ENCODE results near the gene EXOC6B. TPM values are rescaled to one million over a fixed set of nuclear protein-coding genes. Genes with fewer than 3 reads are reported as not detected.

The EXOC6B gene
- polyA plus RNA-seq (2013, experiment 1 of 4), result 27.0 TPM
- polyA plus RNA-seq (2013, experiment 2 of 4), result 31.6 TPM
- 17.2 TPM for polyA plus RNA-seq (2013, experiment 3 of 4)
- 21.2 TPM for polyA plus RNA-seq (2013, experiment 4 of 4)

DNA sequence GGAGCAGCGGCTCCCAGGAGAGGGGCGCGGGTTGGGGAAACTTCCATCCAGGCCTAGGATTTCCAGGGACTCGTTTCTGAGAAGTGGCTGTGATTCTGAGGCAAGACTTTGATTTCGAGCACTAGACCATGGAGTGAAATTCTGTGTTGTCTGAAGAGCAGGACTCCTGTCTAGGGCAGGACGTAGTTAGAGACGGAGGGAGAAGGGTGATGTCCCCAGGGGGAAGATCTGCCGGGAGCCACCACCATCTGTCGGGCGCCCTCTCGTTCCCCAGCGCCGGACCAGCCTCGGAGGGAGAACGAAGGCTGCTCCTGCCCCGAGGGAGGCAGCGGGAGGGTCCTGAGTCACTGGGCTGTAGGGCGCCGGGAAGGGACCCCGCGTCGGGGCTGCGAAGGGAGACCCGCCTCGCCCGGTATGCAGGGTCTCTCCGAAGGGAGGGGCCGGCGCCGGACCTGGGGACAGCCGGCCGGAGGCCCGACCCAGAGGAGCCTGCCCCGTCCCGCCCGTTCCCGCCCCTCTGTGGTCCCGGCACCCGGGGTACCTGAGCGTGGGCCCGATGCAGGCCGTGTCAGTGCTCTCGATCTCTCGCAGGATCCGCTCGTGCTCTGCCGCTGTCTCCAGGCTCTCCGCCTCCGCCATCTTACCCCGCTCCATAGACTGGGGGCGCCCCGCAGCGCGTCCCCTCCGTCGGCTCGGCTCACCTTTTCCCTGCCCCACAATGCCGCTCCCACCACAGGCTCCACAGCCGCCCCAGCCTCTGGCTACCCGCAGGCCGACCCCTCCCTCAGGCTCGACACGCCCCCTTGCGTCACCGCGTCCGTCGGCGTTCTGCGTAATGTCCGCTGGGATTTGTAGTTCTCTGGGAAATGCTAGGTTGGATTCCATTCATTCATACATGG is at the start of gene EXOC6B:
TSS of gene EXOC6B (minus strand) at position 777 of the 899 bp plus-strand sequence.
- WGBS, 2 experiments, result 0% methylated on average over 71 of the region's 71 CpGs
- H3K9me3 ChIP-seq (ENCODE audit: control insufficient read depth, low read length), result no peaks in the 10 kb centered on the region
- no peaks in the 10 kb centered on the region for H3K27me3 ChIP-seq (ENCODE audit: control insufficient read depth, insufficient read depth, low read length, poor library complexity, severe bottlenecking)
- H3K27ac ChIP-seq (ENCODE audit: insufficient read depth, low read depth, low read length, poor library complexity, severe bottlenecking), result no peak within 1 kb of the TSS
- no peaks in the 10 kb centered on the region for H3K4me1 ChIP-seq (ENCODE audit: control insufficient read depth, insufficient read depth, low read length)
- H3K36me3 ChIP-seq (ENCODE audit: control insufficient read depth, insufficient read depth, low read length), result no peaks in the 10 kb centered on the region
- H3K4me3 ChIP-seq (ENCODE audit: insufficient read depth, low read depth, low read length), result peak within 1 kb of the TSS; percentile 61

- H3K4me1 ChIP-seq (ENCODE audit: control insufficient read depth, insufficient read depth, low read length), result no peaks in the 10 kb centered on the region
- no peak overlapping the region for H3K27ac ChIP-seq (ENCODE audit: insufficient read depth, low read depth, low read length, poor library complexity, severe bottlenecking)
- H3K9me3 ChIP-seq (ENCODE audit: control insufficient read depth, low read length), result no peaks in the 10 kb centered on the region
- no peaks in the 10 kb centered on the region for H3K36me3 ChIP-seq (ENCODE audit: control insufficient read depth, insufficient read depth, low read length)
- no peaks in the 10 kb centered on the region for H3K27me3 ChIP-seq (ENCODE audit: control insufficient read depth, insufficient read depth, low read length, poor library complexity, severe bottlenecking)
- no peak overlapping the region for H3K4me3 ChIP-seq (ENCODE audit: insufficient read depth, low read depth, low read length)
Observed at GRCh38 chr2:72871880-72872279, 46.0 kb upstream of the EXOC6B start.

- 100% methylated on average over 1 of the region's 1 CpG; no CpG with 5 or more reads in 1 of the 2 experiments for WGBS, 2 experiments
Observed at GRCh38 chr2:72871060-72871459, 45.2 kb upstream of the EXOC6B start.

GRCh38 chr2:72864500-72864899 is 38.7 kb upstream of the EXOC6B start:
- no peaks in the 10 kb centered on the region for H3K9me3 ChIP-seq (ENCODE audit: control insufficient read depth, low read length)
- no peaks in the 10 kb centered on the region for H3K36me3 ChIP-seq (ENCODE audit: control insufficient read depth, insufficient read depth, low read length)
- H3K4me3 ChIP-seq (ENCODE audit: insufficient read depth, low read depth, low read length), result no peak overlapping the region
- no peak overlapping the region for H3K27ac ChIP-seq (ENCODE audit: insufficient read depth, low read depth, low read length, poor library complexity, severe bottlenecking)
- H3K27me3 ChIP-seq (ENCODE audit: control insufficient read depth, insufficient read depth, low read length, poor library complexity, severe bottlenecking), result peaks cover 18% of the 10 kb centered on the region
- H3K4me1 ChIP-seq (ENCODE audit: control insufficient read depth, insufficient read depth, low read length), result no peaks in the 10 kb centered on the region
- 50 to 83% methylated on average over 1 to 2 of the region's 2 CpGs for WGBS, 2 experiments

More at GRCh38 chr2:72871060-72871459, 45.2 kb upstream of the EXOC6B start:
- Histone ChIP-seq H3K4me3 (ENCODE audit: insufficient read depth, low read depth, low read length) (no peak overlapping the region), H3K27me3 (ENCODE audit: control insufficient read depth, insufficient read depth, low read length, poor library complexity, severe bottlenecking) (no peaks in the 10 kb centered on the region), H3K4me1 (ENCODE audit: control insufficient read depth, insufficient read depth, low read length) (no peaks in the 10 kb centered on the region), H3K36me3 (ENCODE audit: control insufficient read depth, insufficient read depth, low read length) (no peaks in the 10 kb centered on the region), H3K27ac (ENCODE audit: insufficient read depth, low read depth, low read length, poor library complexity, severe bottlenecking) (no peak overlapping the region), H3K9me3 (ENCODE audit: control insufficient read depth, low read length) (no peaks in the 10 kb centered on the region)

DNA sequence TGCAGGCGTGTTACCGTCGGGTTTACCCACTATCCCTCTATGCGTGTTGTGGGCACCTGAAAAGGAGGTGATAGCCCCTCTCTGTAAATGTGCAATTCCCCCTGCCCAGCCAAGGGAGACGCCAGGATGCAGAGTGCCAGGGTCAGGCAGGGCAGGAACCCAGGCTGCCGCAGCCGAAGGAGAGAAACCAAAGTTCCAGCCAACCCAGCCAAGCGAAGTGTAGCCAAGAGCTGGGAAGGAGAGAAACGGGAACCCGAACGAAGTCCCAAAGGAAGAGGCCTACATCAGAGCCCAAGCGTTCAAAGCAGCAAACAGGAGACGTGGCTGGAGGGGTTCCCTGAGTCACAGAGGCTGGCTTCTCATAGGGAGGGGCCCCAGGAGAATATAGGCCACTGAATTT is 37.2 kb upstream of the EXOC6B start:
- H3K4me1 ChIP-seq (ENCODE audit: control insufficient read depth, insufficient read depth, low read length), result no peaks in the 10 kb centered on the region
- WGBS, 2 experiments, result 57 to 62% methylated on average over 13 of the region's 13 CpGs
- H3K27ac ChIP-seq (ENCODE audit: insufficient read depth, low read depth, low read length, poor library complexity, severe bottlenecking), result no peak overlapping the region
- H3K36me3 ChIP-seq (ENCODE audit: control insufficient read depth, insufficient read depth, low read length), result no peaks in the 10 kb centered on the region
- no peaks in the 10 kb centered on the region for H3K9me3 ChIP-seq (ENCODE audit: control insufficient read depth, low read length)
- peak overlapping the region; percentile 28 for H3K4me3 ChIP-seq (ENCODE audit: insufficient read depth, low read depth, low read length)
- peaks cover 18% of the 10 kb centered on the region for H3K27me3 ChIP-seq (ENCODE audit: control insufficient read depth, insufficient read depth, low read length, poor library complexity, severe bottlenecking)

DNA sequence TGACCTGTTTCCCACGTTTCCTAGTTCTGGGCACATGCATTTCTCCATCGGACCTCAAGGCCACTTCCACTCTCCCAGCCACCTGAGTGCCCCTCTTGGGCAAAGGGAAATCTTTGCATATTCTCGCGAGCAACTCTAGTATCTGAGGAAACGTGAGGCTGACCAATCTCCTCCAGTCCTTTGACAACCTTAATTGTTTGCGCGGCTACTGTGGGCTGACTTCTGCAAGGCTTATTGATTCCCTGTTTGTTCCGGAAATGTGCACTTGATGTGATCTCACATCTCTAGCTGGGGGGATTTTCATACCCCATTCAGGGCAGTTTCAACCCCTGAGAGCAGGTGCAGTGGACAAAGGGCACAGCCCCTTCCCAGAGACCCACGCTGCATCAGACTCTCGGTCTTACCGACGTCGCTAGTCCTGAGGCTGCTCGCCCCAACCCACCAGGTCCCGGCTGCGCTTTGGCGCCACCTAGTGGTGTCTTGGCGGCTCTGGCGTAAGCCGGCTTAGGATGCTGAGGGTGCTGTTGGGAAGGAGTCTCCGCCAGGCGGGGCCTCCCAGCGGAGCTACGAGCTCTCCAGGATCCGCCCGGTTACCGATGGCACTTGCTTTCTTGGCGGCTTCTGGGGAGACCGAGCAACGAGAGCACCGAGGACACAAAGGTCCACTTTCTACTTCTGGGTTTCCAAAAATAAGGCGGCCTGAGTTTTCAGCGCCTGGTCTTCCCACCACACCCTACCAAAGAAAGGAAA is 36.6 kb upstream of the EXOC6B start:
- WGBS, 2 experiments, result 11 to 12% methylated on average over 33 of the region's 33 CpGs
- Histone ChIP-seq H3K4me3 (ENCODE audit: insufficient read depth, low read depth, low read length) (peak overlapping the region; percentile 28), H3K9me3 (ENCODE audit: control insufficient read depth, low read length) (no peaks in the 10 kb centered on the region), H3K36me3 (ENCODE audit: control insufficient read depth, insufficient read depth, low read length) (no peaks in the 10 kb centered on the region), H3K27ac (ENCODE audit: insufficient read depth, low read depth, low read length, poor library complexity, severe bottlenecking) (no peak overlapping the region), H3K4me1 (ENCODE audit: control insufficient read depth, insufficient read depth, low read length) (no peaks in the 10 kb centered on the region), H3K27me3 (ENCODE audit: control insufficient read depth, insufficient read depth, low read length, poor library complexity, severe bottlenecking) (peaks cover 18% of the 10 kb centered on the region)

DNA sequence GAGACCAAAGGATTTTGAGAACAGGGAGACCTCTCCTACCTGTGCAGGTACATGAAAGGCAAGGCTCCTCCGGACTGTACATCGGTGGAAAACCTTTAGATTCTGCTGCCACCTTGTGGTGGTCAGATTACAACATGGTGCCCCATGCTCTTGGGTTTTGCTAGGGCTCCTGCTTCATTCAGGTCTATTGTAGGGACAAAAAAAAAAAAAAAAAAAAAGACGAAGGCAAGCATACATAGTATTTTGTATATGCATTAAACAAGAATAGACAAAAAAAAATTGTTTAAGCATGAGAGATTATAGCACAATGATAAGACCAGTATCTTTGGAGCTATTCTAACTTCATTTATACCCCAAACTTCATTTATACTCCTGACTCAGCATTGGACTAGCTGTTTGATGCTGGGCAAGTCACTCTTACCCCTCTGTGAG is 34.0 kb upstream of the EXOC6B start:
- peaks cover 18% of the 10 kb centered on the region for H3K27me3 ChIP-seq (ENCODE audit: control insufficient read depth, insufficient read depth, low read length, poor library complexity, severe bottlenecking)
- no peaks in the 10 kb centered on the region for H3K9me3 ChIP-seq (ENCODE audit: control insufficient read depth, low read length)
- H3K4me1 ChIP-seq (ENCODE audit: control insufficient read depth, insufficient read depth, low read length), result no peaks in the 10 kb centered on the region
- no peak overlapping the region for H3K4me3 ChIP-seq (ENCODE audit: insufficient read depth, low read depth, low read length)
- WGBS, 2 experiments, result 6 to 11% methylated on average over 2 of the region's 3 CpGs
- H3K36me3 ChIP-seq (ENCODE audit: control insufficient read depth, insufficient read depth, low read length), result no peaks in the 10 kb centered on the region
- no peak overlapping the region for H3K27ac ChIP-seq (ENCODE audit: insufficient read depth, low read depth, low read length, poor library complexity, severe bottlenecking)

- Histone ChIP-seq H3K36me3 (ENCODE audit: control insufficient read depth, insufficient read depth, low read length) (no peaks in the 10 kb centered on the region), H3K27ac (ENCODE audit: insufficient read depth, low read depth, low read length, poor library complexity, severe bottlenecking) (no peak overlapping the region), H3K4me3 (ENCODE audit: insufficient read depth, low read depth, low read length) (no peak overlapping the region), H3K9me3 (ENCODE audit: control insufficient read depth, low read length) (no peaks in the 10 kb centered on the region), H3K27me3 (ENCODE audit: control insufficient read depth, insufficient read depth, low read length, poor library complexity, severe bottlenecking) (no peaks in the 10 kb centered on the region), H3K4me1 (ENCODE audit: control insufficient read depth, insufficient read depth, low read length) (no peaks in the 10 kb centered on the region)
- 84 to 87% methylated on average over 7 of the region's 7 CpGs for WGBS, 2 experiments
Observed at GRCh38 chr2:72851333-72851732, 25.5 kb upstream of the EXOC6B start.

DNA sequence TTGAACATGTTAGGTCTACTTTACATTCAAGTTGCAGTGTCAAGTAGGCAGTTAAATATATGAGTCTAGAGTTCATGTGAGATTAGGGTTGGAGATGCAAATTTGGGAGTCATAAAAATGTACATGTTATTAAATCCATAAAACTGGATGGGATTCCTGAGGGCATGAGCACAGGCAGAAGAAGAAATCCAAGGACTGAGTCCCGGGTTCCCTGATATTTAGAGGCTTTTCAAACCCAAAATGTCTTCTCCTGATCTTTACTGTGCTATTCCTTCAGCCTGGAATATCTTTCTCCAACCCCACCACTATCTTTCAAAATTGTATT is 23.3 kb upstream of the EXOC6B start:
- H3K4me1 ChIP-seq (ENCODE audit: control insufficient read depth, insufficient read depth, low read length), result no peaks in the 10 kb centered on the region
- H3K27me3 ChIP-seq (ENCODE audit: control insufficient read depth, insufficient read depth, low read length, poor library complexity, severe bottlenecking), result no peaks in the 10 kb centered on the region
- no peak overlapping the region for H3K4me3 ChIP-seq (ENCODE audit: insufficient read depth, low read depth, low read length)
- 87 to 93% methylated on average over 1 of the region's 1 CpG for WGBS, 2 experiments
- no peaks in the 10 kb centered on the region for H3K9me3 ChIP-seq (ENCODE audit: control insufficient read depth, low read length)
- H3K36me3 ChIP-seq (ENCODE audit: control insufficient read depth, insufficient read depth, low read length), result no peaks in the 10 kb centered on the region
- H3K27ac ChIP-seq (ENCODE audit: insufficient read depth, low read depth, low read length, poor library complexity, severe bottlenecking), result no peak overlapping the region

GRCh38 chr2:72848436-72849137 is 22.8 kb upstream of the EXOC6B start:
- Histone ChIP-seq H3K27me3 (ENCODE audit: control insufficient read depth, insufficient read depth, low read length, poor library complexity, severe bottlenecking) (no peaks in the 10 kb centered on the region), H3K27ac (ENCODE audit: insufficient read depth, low read depth, low read length, poor library complexity, severe bottlenecking) (no peak overlapping the region), H3K9me3 (ENCODE audit: control insufficient read depth, low read length) (no peaks in the 10 kb centered on the region), H3K4me1 (ENCODE audit: control insufficient read depth, insufficient read depth, low read length) (no peaks in the 10 kb centered on the region), H3K36me3 (ENCODE audit: control insufficient read depth, insufficient read depth, low read length) (no peaks in the 10 kb centered on the region), H3K4me3 (ENCODE audit: insufficient read depth, low read depth, low read length) (no peak overlapping the region)
- 95% methylated on average over 3 of the region's 3 CpGs for WGBS, 2 experiments

Measured in ectodermal cell (in vitro differentiated cells).